Heart left ventricle (tissue), 13 donors: ENCODE data around the gene MAPK8IP1.

ENCODE experiments used
- CTCF ChIP-seq, 12 donors: fragments of 200-600 bp; sonication (generic) in 4 of 12; IDR thresholded peaks; one replicate each; pipeline versions ENCODE4 v1.5.0 to v1.8.0; 2018 to 2022; ENCODE audit warnings: antibody characterized with exemption in 12 of 12, mild to moderate bottlenecking in 5 of 12
- POLR2A ChIP-seq, 2 donors: fragments of 450-650 bp; IDR thresholded peaks; one replicate each; pipeline ENCODE4 v1.6.1; 2017; ENCODE audit warnings: antibody characterized with exemption in 2 of 2, mild to moderate bottlenecking in 2 of 2, moderate library complexity in 2 of 2
- donor health status: ischemic (EF 13 %, LVEDD 7.1; RV severe dilation, severe dysfunction).
- donor health status: DM: no; HTN: yes; CAD: no.
- donor health status: DM: no; HTN: no; CAD: no.
- donor health status: ischemic (EF 25% LVEDD 6.9; RV normal size, moderate dysfunction).
- donor health status: ischemic (EF 25% LVEDD 5.7; RV mildly dilated, moderate dysfunction).
- donor health status: ischemic (EF 35%, LVEDD 5.7; RV mildly dilated, moderate dysfunction).
- donor health status: nonischemic (EF 11% LVEDD 7.7; RV severe dilation, severe dysfunction).
- donor health status: DM: yes; HTN: yes; CAD: no.
- donor health status: PGD.
- donor health status: ischemic (EF 29% LVEDD 5.4; RV normal size, mild dysfunction).
- donor health status: nonischemic (EF 23%, LVEDD 6.1; RV moderate dilation, normal function).

- TF ChIP-seq CTCF (IDR thresholded peaks at IDR 0.05) (no peak), POLR2A (IDR thresholded peaks at IDR 0.05) (no peak)
Observed at GRCh38 chr11:45926001-45926401, 40.5 kb downstream of the MAPK8IP1 start.
